Liver (tissue), 9 donors: ENCODE results near the gene GNLY. TPM values are rescaled to one million over a fixed set of nuclear protein-coding genes. Genes with fewer than 3 reads are reported as not detected.

Experiments used
- DNase-seq: peaks from one replicate; pipeline ENCODE4 v3.0.0-alpha.2; 2017; ENCODE audit warnings: low spot score
- H3K27ac ChIP-seq, 2 donors: one replicate each; pipeline ENCODE4 v1.7.0; 2013; ENCODE audit warnings: inconsistent platforms in 2 of 2, low read length in 2 of 2, control low read depth in 1 of 2, low read depth in 1 of 2, mild to moderate bottlenecking in 1 of 2
- H3K27me3 ChIP-seq, 4 donors: one replicate each; pipeline versions ENCODE4 v1.6.1 to v1.7.0; 2013; ENCODE audit warnings: low read length in 3 of 4, inconsistent platforms in 1 of 4, mild to moderate bottlenecking in 1 of 4, moderate library complexity in 1 of 4; ENCODE audit not compliant: control insufficient read depth in 4 of 4, insufficient read depth in 4 of 4
- H3K36me3 ChIP-seq, 4 donors: one replicate each; pipeline versions ENCODE4 v1.6.1 to v1.7.0; 2013; ENCODE audit warnings: low read length in 3 of 4, mild to moderate bottlenecking in 3 of 4, low read depth in 1 of 4, moderate library complexity in 1 of 4; ENCODE audit not compliant: control insufficient read depth in 4 of 4, insufficient read depth in 3 of 4
- H3K4me1 ChIP-seq, 4 donors: one replicate each; pipeline versions ENCODE4 v1.6.1 to v1.7.0; 2013; ENCODE audit warnings: low read length in 3 of 4, mild to moderate bottlenecking in 3 of 4, moderate library complexity in 1 of 4; ENCODE audit not compliant: control insufficient read depth in 4 of 4, insufficient read depth in 4 of 4
- H3K4me3 ChIP-seq, 3 donors: one replicate each; pipeline versions ENCODE4 v1.6.1 to v1.7.0; 2013; ENCODE audit warnings: low read length in 3 of 3, control low read depth in 1 of 3, low read depth in 1 of 3, mild to moderate bottlenecking in 1 of 3
- H3K9ac ChIP-seq, 2 donors: one replicate each; pipeline ENCODE4 v1.7.0; 2013; ENCODE audit warnings: low read length in 2 of 2, mild to moderate bottlenecking in 2 of 2, moderate library complexity in 2 of 2, control low read depth in 1 of 2, low read depth in 1 of 2
- H3K9me3 ChIP-seq, 4 donors: one replicate each; pipeline versions ENCODE4 v1.6.1 to v1.7.0; 2013; ENCODE audit warnings: low read length in 3 of 4; ENCODE audit not compliant: control insufficient read depth in 4 of 4
- ATF3 ChIP-seq: IDR thresholded peaks from 2 replicates; pipeline ENCODE4 v1.6.1; 2016; ENCODE audit warnings: antibody characterized with exemption
- CTCF ChIP-seq: fragments of 150-350 bp; IDR thresholded peaks from 2 replicates; pipeline ENCODE4 v1.5.1; 2017; ENCODE audit warnings: improper control_type of control experiment, low read depth, low read length; ENCODE audit not compliant: missing input control
- EGR1 ChIP-seq, 2 donors: IDR thresholded peaks; 2 replicates each; pipeline ENCODE4 v1.6.1; 2016 to 2018; ENCODE audit warnings: antibody characterized with exemption in 2 of 2, low read depth in 2 of 2
- FOXA1 ChIP-seq: IDR thresholded peaks from 2 replicates; pipeline ENCODE4 v1.6.1; 2016; ENCODE audit warnings: antibody characterized with exemption
- FOXA2 ChIP-seq: IDR thresholded peaks from 2 replicates; pipeline ENCODE4 v1.6.1; 2016; ENCODE audit warnings: antibody characterized with exemption
- GABPA ChIP-seq, 2 donors: IDR thresholded peaks in 1 of 2; conservative IDR thresholded peaks in 1 of 2; 2 replicates each; pipeline ENCODE4 v1.6.1; 2016; ENCODE audit warnings: antibody characterized with exemption in 2 of 2, mild to moderate bottlenecking in 1 of 2, moderate library complexity in 1 of 2
- HNF4A ChIP-seq, 2 donors: conservative IDR thresholded peaks; 2 replicates each; pipeline ENCODE4 v1.6.1; 2016; ENCODE audit warnings: antibody characterized with exemption in 2 of 2, mild to moderate bottlenecking in 2 of 2
- HNF4G ChIP-seq: IDR thresholded peaks from 2 replicates; pipeline ENCODE4 v1.6.1; 2016; ENCODE audit warnings: antibody characterized with exemption
- JUND ChIP-seq, 2 donors: IDR thresholded peaks; 2 replicates each; pipeline ENCODE4 v1.6.1; 2016; ENCODE audit warnings: antibody characterized with exemption in 2 of 2
- MAX ChIP-seq: IDR thresholded peaks from 2 replicates; pipeline ENCODE4 v1.6.1; 2016; ENCODE audit warnings: antibody characterized with exemption
- NR2F2 ChIP-seq: IDR thresholded peaks from 2 replicates; pipeline ENCODE4 v1.6.1; 2016; ENCODE audit warnings: antibody characterized with exemption
- RAD21 ChIP-seq, 2 donors: IDR thresholded peaks; 2 replicates each; pipeline ENCODE4 v1.6.1; 2016; ENCODE audit warnings: antibody characterized with exemption in 2 of 2, mild to moderate bottlenecking in 2 of 2
- REST ChIP-seq: IDR thresholded peaks from 2 replicates; pipeline ENCODE4 v1.6.1; 2016; ENCODE audit warnings: antibody characterized with exemption, mild to moderate bottlenecking
- RXRA ChIP-seq, 2 donors: IDR thresholded peaks; 2 replicates each; pipeline ENCODE4 v1.6.1; 2017 to 2018; ENCODE audit warnings: antibody characterized with exemption in 2 of 2, mild to moderate bottlenecking in 1 of 2
- SP1 ChIP-seq: IDR thresholded peaks from 2 replicates; pipeline ENCODE4 v1.6.1; 2018; ENCODE audit warnings: antibody characterized with exemption, mild to moderate bottlenecking
- TAF1 ChIP-seq: conservative IDR thresholded peaks from 2 replicates; pipeline ENCODE4 v1.6.1; 2016; ENCODE audit warnings: antibody characterized with exemption, mild to moderate bottlenecking
- YY1 ChIP-seq: IDR thresholded peaks from 2 replicates; pipeline ENCODE4 v1.6.1; 2016; ENCODE audit warnings: antibody characterized with exemption, mild to moderate bottlenecking
- ZBTB33 ChIP-seq: IDR thresholded peaks from 2 replicates; pipeline ENCODE4 v1.6.1; 2016; ENCODE audit warnings: antibody characterized with exemption
- WGBS: extraction: QIAGEN DNeasy Blood & Tissue Kit; methylation state at CpG from one replicate; pipeline ENCODE4 v1.1.7; 2013; 5-methylcytosine and 5-hydroxymethylcytosine counted together
- polyA plus RNA-seq, 2 donors: library from polyadenylated mRNA; stranded (reverse) in 1 of 2; unstranded in 1 of 2; fragments of 200-250 nt in 1 of 2; fragments of >200 nt in 1 of 2; fragmentation: Nextera tagmentation in 1 of 2; extraction: Ambion mirVana in 1 of 2; gene quantifications; one replicate each; pipeline versions ENCODE4 v1.2.1 to v1.2.3, GENCODE V29; 2013 to 2015
- total RNA-seq, 2 donors: library from RNA; depleted of rRNA; stranded (reverse); fragments of >200 nt; gene quantifications; one replicate each; pipeline ENCODE4 v1.2.3, GENCODE V29; 2014
- donor health status: healthy.
- donor health status: healthy.
- donor health status: healthy.
- donor health status: healthy.
- donor health status: healthy.

The GNLY gene
- total and polyA plus RNA-seq, 4 donors: 0.75 to 4.8 (median 1.3) TPM; not detected in 1

GRCh38 chr2:85724731-85725181 lies 30.6 kb downstream of the GNLY start:
- Histone ChIP-seq H3K4me1 (peaks cover 16 to 38% (median 26%) of the 10 kb centered on the region in 4 donors), H3K27ac (no peak overlapping the region), H3K9me3 (no peaks in the 10 kb centered on the region), H3K4me3 (no peak overlapping the region), H3K27me3 (no peaks in the 10 kb centered on the region), H3K36me3 (no peaks in the 10 kb centered on the region), H3K9ac (no peak overlapping the region)
- no peak for TF ChIP-seq ATF3
- TF ChIP-seq REST: no peak
- no peak for TF ChIP-seq MAX
- no peak for TF ChIP-seq JUND (IDR thresholded peaks at IDR 0.05)
- no peak for TF ChIP-seq NR2F2
- no peak for TF ChIP-seq FOXA1
- DNase-seq: no peak
- WGBS: 90% methylated on average over 5 of the region's 5 CpGs

- no peak for TF ChIP-seq EGR1 (IDR thresholded peaks at IDR 0.05; ENCODE audit: low read depth in 2 of 2)
- TF ChIP-seq FOXA2: peak; percentile 23
- no peak for TF ChIP-seq GABPA (IDR thresholded peaks at IDR 0.05 in 1 of 2, conservative IDR thresholded peaks at IDR 0.05 in 1 of 2)
- no peak for TF ChIP-seq FOXA1
- TF ChIP-seq MAX: peak; percentile 34
- TF ChIP-seq CTCF: no peak
- TF ChIP-seq NR2F2: no peak
- TF ChIP-seq ZBTB33: no peak
- peak in 1 of 2 donors; percentile 48 for TF ChIP-seq JUND (IDR thresholded peaks at IDR 0.05)
- TF ChIP-seq YY1: peak; percentile 61
- peak; percentile 40 to 70 for TF ChIP-seq RXRA (IDR thresholded peaks at IDR 0.05)
- no peak for TF ChIP-seq REST
- peak; percentile 59 for TF ChIP-seq SP1
- TF ChIP-seq RAD21 (IDR thresholded peaks at IDR 0.05): peak; percentile 35 to 49
- TF ChIP-seq HNF4G: no peak
- TF ChIP-seq TAF1: no peak
- peak; percentile 50 to 68 for TF ChIP-seq HNF4A (conservative IDR thresholded peaks at IDR 0.05)
- TF ChIP-seq ATF3: no peak
- 26% methylated on average over 2 of the region's 2 CpGs for WGBS
- H3K4me1 ChIP-seq: peaks cover 16 to 39% (median 28%) of the 10 kb centered on the region in 4 donors
- DNase-seq: no peak
- H3K4me3 ChIP-seq: no peak overlapping the region
- no peaks in the 10 kb centered on the region for H3K27me3 ChIP-seq
- no peak overlapping the region for H3K9ac ChIP-seq
- H3K9me3 ChIP-seq: no peaks in the 10 kb centered on the region
- no peak overlapping the region for H3K27ac ChIP-seq
- H3K36me3 ChIP-seq: no peaks in the 10 kb centered on the region
Measured at GRCh38 chr2:85725451-85725850, 31.3 kb downstream of the GNLY start.
